Sigmoid colon (tissue), 4 donors: ENCODE data around the gene NEURL4.

Experiments
- CTCF ChIP-seq, 4 experiments: fragments of 450-650 bp in 3 of 4; fragments of 200-600 bp in 1 of 4; IDR thresholded peaks; one replicate each; pipeline ENCODE4 v1.5.1; 2016 to 2019; ENCODE audit warnings: antibody characterized with exemption in 4 of 4, mild to moderate bottlenecking in 3 of 4, moderate library complexity in 2 of 4
- POLR2AphosphoS5 ChIP-seq, 4 donors: sonication (generic); formaldehyde crosslinking; IDR thresholded peaks; one replicate each; pipeline ENCODE4 v1.6.1; 2017; ENCODE audit warnings: antibody characterized with exemption in 4 of 4

- TF ChIP-seq CTCF (IDR thresholded peaks at IDR 0.05) = no peak
- no peak for TF ChIP-seq POLR2AphosphoS5 (IDR thresholded peaks at IDR 0.05)
Observed at GRCh38 chr17:7363311-7363710, 34.2 kb upstream of the NEURL4 start.
